HG03442 (cell line): Measurements from ENCODE around the gene PLXDC2.

ENCODE experiments used
- ATAC-seq: cut with Tn5 transposase; IDR thresholded peaks from one replicate; pipeline ENCODE4 v1.9.1; 2021; ENCODE audit warnings: mild to moderate bottlenecking, moderate library complexity; ENCODE audit not compliant: unreplicated experiment

Gene PLXDC2

DNA sequence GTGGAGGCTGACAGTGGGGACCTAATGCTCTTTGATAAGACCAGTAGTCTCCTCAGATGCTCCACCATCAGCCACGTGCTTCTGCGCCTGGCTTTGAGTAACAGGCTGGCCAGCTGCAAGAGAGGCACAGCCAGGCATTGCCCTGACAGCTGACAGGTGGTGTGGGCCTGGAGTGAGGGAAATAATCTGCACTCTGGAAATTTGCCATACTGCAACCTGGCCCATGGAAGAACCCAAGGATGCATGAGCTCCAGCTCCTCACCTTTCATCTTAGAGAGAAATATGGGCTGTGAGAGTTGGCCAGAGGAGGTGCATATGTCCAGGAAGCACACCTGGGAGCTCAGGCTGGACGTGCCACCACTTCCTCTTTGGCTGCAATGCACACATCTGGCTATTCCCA is 118.9 kb downstream of the PLXDC2 start:
- no peak for ATAC-seq

DNA sequence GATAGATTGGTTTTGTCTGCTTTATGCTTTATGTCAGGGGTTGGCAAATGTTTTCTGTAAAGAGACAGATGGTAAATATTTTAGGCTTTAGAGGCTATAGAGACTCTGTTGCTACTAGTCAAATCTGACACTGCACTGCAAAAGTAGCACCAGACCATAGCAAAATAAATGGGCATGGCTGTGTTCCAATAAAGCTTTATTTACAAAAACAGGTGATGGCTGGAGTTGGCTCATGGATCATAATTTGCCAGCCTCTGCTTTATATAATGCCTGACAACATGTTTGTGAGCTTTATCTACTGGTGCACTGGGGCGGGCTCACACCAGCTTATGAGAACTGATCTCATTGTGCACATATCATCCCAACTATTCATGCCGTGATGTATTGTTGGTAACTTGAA is 120.1 kb downstream of the PLXDC2 start:
- no peak for ATAC-seq

- no peak for ATAC-seq
Observed at GRCh38 chr10:19937989-19938388, 121.8 kb downstream of the PLXDC2 start.

DNA sequence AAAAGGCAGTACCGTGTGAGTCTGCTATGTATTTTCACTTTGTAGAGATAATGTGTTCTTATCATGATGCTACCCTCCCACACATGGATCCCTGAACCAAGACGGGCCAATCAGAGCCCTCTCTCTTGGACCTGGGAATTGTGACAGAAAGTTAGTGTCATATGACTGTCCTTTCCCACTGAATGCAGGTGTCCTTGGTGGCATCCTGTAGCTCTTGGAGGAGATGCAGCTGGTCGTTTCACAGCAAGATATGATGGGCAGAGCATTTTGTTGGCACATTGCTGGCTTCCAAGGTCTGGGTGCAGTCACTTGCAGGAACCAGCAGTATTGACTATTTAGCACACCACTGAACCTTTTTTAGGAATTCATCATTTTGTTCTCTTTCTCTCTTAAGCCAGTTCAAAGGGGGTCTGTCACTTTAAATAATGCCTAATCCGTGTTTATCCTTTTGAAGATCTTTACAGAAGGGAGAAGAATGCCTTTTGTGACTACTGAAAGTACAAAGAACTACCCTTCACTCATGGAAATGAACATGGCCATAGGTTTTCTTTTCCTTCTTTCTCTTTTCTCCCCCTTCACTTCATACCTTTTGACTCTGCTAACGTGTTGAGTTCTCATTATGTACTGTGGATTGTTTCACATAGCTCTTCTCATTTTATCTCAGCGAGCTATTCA is 125.1 kb downstream of the PLXDC2 start:
- ATAC-seq = no peak

DNA sequence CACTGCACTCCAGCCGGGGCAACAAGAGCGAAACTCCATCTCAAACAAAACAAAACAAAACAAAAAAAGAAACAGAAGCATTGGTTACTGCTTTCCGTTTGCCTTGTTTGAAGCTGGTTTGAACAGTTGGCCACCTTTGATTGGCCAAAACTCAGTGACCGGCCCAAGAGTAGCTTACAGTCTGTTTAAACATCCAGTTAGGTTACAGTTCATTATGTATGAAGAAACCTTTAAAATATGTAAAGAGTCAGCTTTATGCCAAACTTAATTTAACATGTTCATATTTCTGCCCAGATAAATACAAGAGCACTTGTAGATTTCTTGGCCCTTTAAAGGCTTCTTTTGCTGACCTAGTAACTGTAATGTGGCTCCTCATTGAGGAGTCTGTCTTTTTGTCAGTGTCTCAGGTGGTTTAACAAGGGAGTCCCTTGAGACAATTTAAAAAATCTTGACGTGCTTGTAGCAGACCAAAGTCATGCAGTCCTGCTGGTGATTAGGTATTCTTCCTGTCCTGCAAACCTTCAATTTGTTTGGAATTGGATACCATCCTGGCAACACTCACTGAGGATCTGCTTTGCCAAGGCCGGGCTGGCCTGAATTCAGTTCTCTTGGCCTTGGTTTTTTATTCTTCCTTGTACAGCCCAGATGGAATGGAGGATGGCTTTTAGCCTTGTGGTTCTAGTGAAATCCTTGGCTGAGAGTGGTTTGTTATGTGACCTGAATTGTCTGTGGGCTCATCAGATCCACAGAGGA is 128.9 kb downstream of the PLXDC2 start:
- no peak for ATAC-seq

GRCh38 chr10:19946245-19946644 is 130.0 kb downstream of the PLXDC2 start:
- ATAC-seq = no peak

- no peak for ATAC-seq
Observed at GRCh38 chr10:19946791-19947190, 130.6 kb downstream of the PLXDC2 start.

DNA sequence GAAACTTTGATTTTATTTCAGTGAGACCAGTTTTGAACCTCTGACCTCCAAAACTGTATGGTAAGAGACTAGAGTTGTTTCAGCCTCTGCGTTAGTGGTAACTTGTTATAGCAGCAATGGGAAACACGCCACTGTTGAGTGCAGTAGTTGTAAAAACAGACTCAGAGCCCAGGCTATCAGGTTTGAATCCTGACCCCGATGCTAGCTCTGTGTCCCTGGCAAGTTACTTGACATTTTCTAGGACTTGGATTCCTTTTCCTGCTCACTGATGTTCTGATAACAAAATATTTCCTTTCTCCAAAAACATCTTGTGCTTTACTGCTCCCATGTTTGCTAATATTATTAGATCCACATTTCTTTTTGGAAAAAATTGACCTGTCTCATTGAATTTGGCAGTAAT is 131.0 kb downstream of the PLXDC2 start:
- no peak for ATAC-seq

- ATAC-seq = no peak
Observed at GRCh38 chr10:19947656-19948055, 131.4 kb downstream of the PLXDC2 start.

DNA sequence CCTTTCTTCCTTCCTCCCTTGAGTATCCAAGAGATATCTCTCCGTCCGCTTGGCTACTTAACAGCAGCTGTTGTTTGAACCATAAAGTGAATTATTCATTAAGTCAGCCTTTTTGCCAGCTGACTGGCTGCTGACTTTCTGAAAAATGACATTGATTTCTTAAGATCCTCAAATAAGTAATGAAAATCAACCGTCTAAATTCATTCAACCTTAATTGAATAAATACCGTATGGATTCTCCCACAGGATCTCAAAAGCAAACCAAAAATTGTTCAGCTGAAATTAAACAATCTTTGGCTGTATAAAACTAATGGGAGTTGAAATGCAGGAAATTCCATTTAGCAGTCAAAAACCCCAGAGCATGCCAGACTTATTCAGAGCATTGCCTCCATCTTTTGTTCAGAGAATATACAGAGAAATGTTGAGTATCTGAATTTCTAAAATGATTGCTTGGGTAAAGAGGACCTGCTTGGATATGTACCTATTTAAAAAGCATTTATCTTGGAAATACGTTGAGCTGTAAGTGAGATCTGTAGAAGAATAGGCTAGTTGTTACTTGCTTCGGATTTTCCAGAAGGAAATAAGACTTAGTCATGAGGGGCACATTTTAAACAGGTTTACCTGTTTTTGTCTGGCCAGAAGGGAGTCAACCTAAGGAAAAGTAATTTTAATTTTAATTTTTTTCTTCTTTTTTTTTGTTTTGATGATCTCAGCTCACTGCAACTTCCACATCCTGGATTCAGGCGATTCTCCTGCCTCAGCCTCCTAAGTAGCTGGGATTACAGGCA is 136.2 kb downstream of the PLXDC2 start:
- no peak for ATAC-seq

GRCh38 chr10:19954601-19955000 is 138.4 kb downstream of the PLXDC2 start:
- ATAC-seq = no peak

GRCh38 chr10:19956516-19957032 is 140.3 kb downstream of the PLXDC2 start:
- ATAC-seq = no peak

DNA sequence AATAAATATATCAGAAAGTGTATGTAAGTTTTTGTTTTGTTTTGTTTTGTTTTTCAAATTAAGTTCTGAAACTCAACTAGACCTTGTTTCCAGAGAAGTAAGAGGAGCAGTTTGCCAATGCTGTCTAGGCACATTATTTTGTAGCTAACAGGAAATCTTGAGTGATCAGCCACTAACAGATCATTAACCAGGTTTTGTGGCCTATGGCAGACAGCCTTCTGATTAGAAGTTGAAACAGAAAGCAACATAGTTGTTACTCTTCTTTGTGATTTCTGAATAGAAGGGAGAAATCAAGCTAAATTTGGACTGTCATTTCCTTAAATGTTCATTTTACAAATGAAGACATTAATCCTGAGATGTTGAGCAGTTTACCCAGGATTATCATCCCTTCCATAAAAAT is 142.6 kb downstream of the PLXDC2 start:
- ATAC-seq = peak; percentile 81

DNA sequence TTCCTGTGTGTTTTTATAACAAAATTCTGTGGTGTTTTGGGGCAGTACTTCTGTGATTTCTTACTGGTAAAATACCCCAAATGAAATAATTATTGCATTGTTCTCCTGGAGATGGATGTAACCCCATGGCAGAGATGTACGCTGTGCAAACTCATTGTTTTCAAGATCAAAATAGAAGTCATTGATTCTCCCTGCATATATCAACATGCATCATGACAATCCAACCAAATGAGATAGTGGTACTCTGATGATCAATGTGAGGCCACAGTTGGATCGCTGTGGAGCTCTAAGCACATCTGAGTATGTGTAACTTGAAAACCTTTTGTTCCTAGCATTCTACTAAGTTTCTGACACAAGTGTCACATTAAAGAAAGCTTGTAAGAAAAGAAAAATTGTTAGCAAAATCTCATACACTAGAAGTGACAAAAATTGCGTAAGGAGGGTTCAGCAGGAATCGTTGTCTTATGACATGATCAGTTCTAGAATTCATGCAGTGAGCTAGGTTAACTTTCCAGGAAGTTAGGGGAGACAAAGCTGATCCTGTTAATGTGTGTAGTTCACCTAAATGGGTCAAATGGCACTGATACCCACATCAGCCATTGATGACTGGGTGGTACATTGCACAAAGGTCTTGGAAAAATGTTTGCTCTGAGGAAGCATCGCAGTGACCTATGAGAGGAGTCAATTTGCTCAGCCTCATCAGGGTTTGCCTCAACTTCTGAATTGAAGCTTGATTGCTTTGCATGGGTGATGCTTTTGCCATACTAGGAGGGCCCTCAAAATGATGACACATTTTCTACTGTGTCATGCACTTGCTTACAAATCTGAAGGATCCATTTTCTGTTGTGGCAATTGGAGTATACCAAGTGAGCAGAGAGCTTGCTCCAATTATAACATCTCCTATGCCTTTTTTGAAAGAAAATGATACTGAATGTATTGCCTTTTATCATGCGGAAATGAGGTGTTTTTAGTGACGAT is 145.1 kb downstream of the PLXDC2 start:
- ATAC-seq = no peak

- no peak for ATAC-seq
Observed at GRCh38 chr10:19964625-19965024, 148.4 kb downstream of the PLXDC2 start.

DNA sequence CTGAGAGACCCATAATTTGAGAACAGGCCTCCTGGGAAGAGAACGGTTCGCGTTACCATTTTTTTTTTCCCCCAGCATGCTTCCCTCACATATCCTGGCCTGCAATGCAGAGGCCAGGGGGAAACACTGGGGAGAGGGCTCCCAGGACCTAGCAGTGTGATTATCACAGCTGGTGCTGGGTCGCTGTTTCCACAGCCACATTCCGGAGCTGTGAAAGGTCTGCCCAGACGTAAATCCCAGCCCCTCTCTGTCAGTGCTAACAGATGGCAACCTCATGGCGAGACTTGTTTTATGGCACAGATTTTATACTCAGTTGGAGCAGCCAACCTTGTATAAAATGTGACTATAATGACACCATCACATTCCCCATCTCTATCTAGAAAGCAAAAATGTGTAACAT is 150.5 kb downstream of the PLXDC2 start:
- ATAC-seq = no peak

GRCh38 chr10:19967981-19968380 is 151.7 kb downstream of the PLXDC2 start:
- ATAC-seq = no peak

GRCh38 chr10:19968745-19969144 is 152.5 kb downstream of the PLXDC2 start:
- no peak for ATAC-seq

- ATAC-seq = no peak
Observed at GRCh38 chr10:19970256-19970655, 154.0 kb downstream of the PLXDC2 start.

DNA sequence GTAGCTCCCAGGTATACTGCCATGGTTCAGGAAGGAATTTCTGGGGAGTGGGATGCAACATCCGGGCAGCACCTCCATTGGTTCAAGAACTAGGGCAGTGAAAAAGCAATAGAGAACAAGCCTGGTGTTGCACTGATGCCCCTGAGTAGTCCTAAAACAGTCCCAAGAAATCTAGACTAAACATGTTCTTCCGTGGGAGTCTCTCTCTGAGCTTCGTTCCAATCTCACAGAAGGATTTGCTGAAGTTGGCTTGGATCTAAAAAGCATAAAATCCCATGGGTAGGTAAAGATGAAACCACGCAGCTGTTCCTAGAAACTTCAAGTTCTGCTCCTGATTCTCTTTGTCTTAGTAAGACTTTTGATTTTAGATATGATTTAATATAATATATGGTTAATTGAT is 154.5 kb downstream of the PLXDC2 start:
- no peak for ATAC-seq
